HepG2 (cell line): ENCODE results near the gene GSAP. TPM values are rescaled to one million over a fixed set of nuclear protein-coding genes. Genes with fewer than 3 reads are reported as not detected.

Experiments used
- ATF7 ChIP-seq, 2 experiments: fragments of 450-650 bp in 1 of 2; sonication (generic) in 1 of 2; formaldehyde crosslinking in 1 of 2; IDR thresholded peaks; 2 replicates each; pipeline versions ENCODE4 v1.4.0 to v1.6.1; 2016 to 2020; ENCODE audit warnings: antibody characterized with exemption in 1 of 2, mild to moderate bottlenecking in 1 of 2, missing genetic modification reagents in 1 of 2
- ETV5 ChIP-seq: IDR thresholded peaks from 2 replicates; pipeline ENCODE4 v1.6.1; 2018; ENCODE audit warnings: missing biosample characterization, missing genetic modification reagents, inconsistent platforms, borderline replicate concordance
- GATA4 ChIP-seq: sonication (generic); IDR thresholded peaks from 2 replicates; pipeline ENCODE4 v1.6.1; 2016; ENCODE audit warnings: antibody characterized with exemption, low read depth, borderline replicate concordance
- HIC2 ChIP-seq: sonication (generic); formaldehyde crosslinking; IDR thresholded peaks from 2 replicates; pipeline ENCODE4 v1.9.0; 2022; ENCODE audit warnings: low read depth, missing genetic modification reagents
- HMGXB4 ChIP-seq, 2 experiments: sonication (generic) in 1 of 2; formaldehyde crosslinking in 1 of 2; IDR thresholded peaks; 2 replicates each; pipeline versions ENCODE4 v1.4.0 to v1.6.1; 2018 to 2020; ENCODE audit warnings: missing genetic modification reagents in 2 of 2, borderline replicate concordance in 1 of 2, low read depth in 1 of 2, mild to moderate bottlenecking in 1 of 2, missing biosample characterization in 1 of 2
- HNF4G ChIP-seq, 2 experiments: sonication (generic) in 1 of 2; formaldehyde crosslinking in 1 of 2; IDR thresholded peaks; 2 replicates each; pipeline versions ENCODE4 v1.4.0 to v1.6.1; 2011 to 2020; ENCODE audit warnings: borderline replicate concordance in 2 of 2, low read depth in 2 of 2, mild to moderate bottlenecking in 2 of 2, low read length in 1 of 2, missing genetic modification reagents in 1 of 2, moderate library complexity in 1 of 2
- KLF16 ChIP-seq, 2 experiments: sonication (generic) in 1 of 2; formaldehyde crosslinking in 1 of 2; IDR thresholded peaks; 2 replicates each; pipeline versions ENCODE4 v1.6.1 to v1.8.0; 2016 to 2023; ENCODE audit warnings: missing genetic modification reagents in 2 of 2, missing compliant biosample characterization in 1 of 2
- PLRG1 ChIP-seq: fragments of 450-650 bp; conservative IDR thresholded peaks from 2 replicates; pipeline ENCODE4 v1.6.1; 2016
- RXRB ChIP-seq: IDR thresholded peaks from 2 replicates; pipeline ENCODE4 v1.6.1; 2016; ENCODE audit warnings: borderline replicate concordance, missing genetic modification reagents, missing compliant biosample characterization
- SMAD3 ChIP-seq: sonication (generic); formaldehyde crosslinking; IDR thresholded peaks from 2 replicates; pipeline ENCODE4 v1.4.0; 2020; ENCODE audit warnings: missing genetic modification reagents
- SOX6 ChIP-seq, 2 experiments: fragments of 450-650 bp in 1 of 2; sonication (generic) in 1 of 2; formaldehyde crosslinking in 1 of 2; IDR thresholded peaks; 2 replicates each; pipeline versions ENCODE4 v1.4.0 to v1.6.1; 2017 to 2020; ENCODE audit warnings: antibody characterized with exemption in 1 of 2, mild to moderate bottlenecking in 1 of 2, missing genetic modification reagents in 1 of 2
- ZBTB20 ChIP-seq: sonication (generic); formaldehyde crosslinking; IDR thresholded peaks from 2 replicates; pipeline ENCODE4 v1.8.1; 2023; ENCODE audit warnings: missing genetic modification reagents, low read depth, mild to moderate bottlenecking, borderline replicate concordance
- ZC3H4 ChIP-seq: sonication (generic); formaldehyde crosslinking; IDR thresholded peaks from 2 replicates; pipeline ENCODE4 v1.4.0; 2020; ENCODE audit warnings: missing genetic modification reagents, borderline replicate concordance
- ZNF17 ChIP-seq: sonication (generic); formaldehyde crosslinking; IDR thresholded peaks from 2 replicates; pipeline ENCODE4 v1.5.0; 2020; ENCODE audit warnings: mild to moderate bottlenecking, missing genetic modification reagents
- ZNF746 ChIP-seq: sonication (generic); formaldehyde crosslinking; IDR thresholded peaks from 2 replicates; pipeline ENCODE4 v1.8.0; 2022; ENCODE audit warnings: mild to moderate bottlenecking, missing genetic modification reagents
- ZNF83 ChIP-seq: sonication (generic); formaldehyde crosslinking; IDR thresholded peaks from 2 replicates; pipeline ENCODE4 v1.4.0; 2020; ENCODE audit warnings: missing genetic modification reagents, mild to moderate bottlenecking, borderline replicate concordance
- polyA plus RNA-seq, 8 experiments: library from polyadenylated mRNA; depleted of rRNA in 3 of 8; stranded (reverse) in 7 of 8; unstranded in 1 of 8; fragments of >200 nt; fragmentation: Illumina TruSeq in 4 of 8; extraction: Trizol in 4 of 8; gene quantifications; 2 replicates each; pipeline versions ENCODE4 v1.2.1 to v1.2.3, GENCODE V29; 2011 to 2016; ENCODE audit warnings: low read depth in 4 of 8, missing spikeins in 1 of 8, mixed read lengths in 1 of 8; ENCODE audit not compliant: insufficient read depth in 1 of 8
- total RNA-seq, 5 experiments: library from RNA; depleted of rRNA; stranded (reverse); fragments of >200 nt; fragmentation: Illumina TruSeq; extraction: Trizol; gene quantifications; 2 replicates each; pipeline ENCODE4 v1.2.3, GENCODE V29; 2016; ENCODE audit warnings: low read depth in 1 of 5
- TF ChIP-seq, protein P1 (sequence below): sonication (generic); formaldehyde crosslinking; IDR thresholded peaks from 2 replicates; pipeline ENCODE4 v1.8.0; 2022; ENCODE audit warnings: mild to moderate bottlenecking, missing genetic modification reagents
- TF ChIP-seq, protein P2 (sequence below): IDR thresholded peaks from 2 replicates; pipeline ENCODE4 v1.6.1; 2016; ENCODE audit warnings: low read depth

The GSAP gene
- total and polyA plus RNA-seq, 2 of the 13 experiments (the other 11 are each of a cell fraction or from before 2014, with no cell fraction given) = 34.6 to 40.6 TPM

DNA sequence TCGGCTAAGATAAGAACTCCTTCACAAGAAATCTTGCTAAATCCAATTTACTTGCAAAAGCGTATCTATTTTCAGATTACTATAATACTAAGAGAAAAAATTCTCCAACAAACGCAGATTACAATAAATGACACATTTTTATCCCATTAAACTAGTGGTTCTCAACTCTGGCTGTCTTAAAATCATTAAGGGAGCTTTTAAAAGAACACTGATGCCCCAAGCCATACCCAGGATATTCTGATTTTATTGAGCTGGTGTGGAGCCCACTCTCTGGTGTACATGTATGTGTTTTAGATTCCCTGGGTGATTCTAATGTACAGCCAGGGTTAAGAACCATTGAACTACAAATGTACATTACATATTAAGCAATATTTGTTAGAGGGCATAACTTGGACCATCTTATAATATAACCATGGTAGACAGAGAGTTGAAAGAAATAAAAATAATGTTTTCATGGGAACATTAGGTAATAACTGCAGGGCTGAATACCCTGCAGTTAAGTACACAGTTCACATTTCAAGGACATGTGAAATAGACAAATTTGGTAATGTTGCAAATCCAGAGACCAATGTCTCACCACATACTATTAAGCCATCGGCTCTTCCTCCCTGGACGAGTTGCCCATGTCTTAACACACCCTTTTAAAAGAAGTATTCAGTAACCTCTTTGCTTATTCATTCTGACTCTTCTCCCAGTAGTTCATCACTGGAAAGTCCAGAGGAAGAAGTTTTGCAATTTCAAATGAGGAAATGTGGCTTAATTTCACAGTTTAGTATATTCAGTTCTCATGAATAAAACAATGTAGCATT, 6.2 kb downstream of the GSAP start (continued):
- TF ChIP-seq HIC2 (CRISPR knock-in tag) (0 out of 2 replicates have a peak, but pooled peaks have one; percentile 26), ZC3H4 (0 out of 2 replicates have a peak, but pooled peaks have one; percentile 42), SMAD3 (CRISPR knock-in tag) (peak; percentile 60; the same call in 1 of the 2 replicates), ATF7 (IDR thresholded peaks at IDR 0.05) (0 out of 2 replicates have a peak, but pooled peaks have one; percentile 8), ATF7 (CRISPR knock-in tag; IDR thresholded peaks at IDR 0.05) (no peak), ETV5 (peak; percentile 18; the same call in 1 of the 2 replicates), PLRG1 (no peak), HNF4G (IDR thresholded peaks at IDR 0.05; ENCODE audit: borderline replicate concordance, low read depth, low read length) (peak; percentile 83), HNF4G (CRISPR knock-in tag; IDR thresholded peaks at IDR 0.05; ENCODE audit: borderline replicate concordance, low read depth) (no peak), KLF16 (CRISPR knock-in tag; IDR thresholded peaks at IDR 0.05) (peak in 1 of 2 experiments; percentile 33; a peak in 1 of 4 replicates), HMGXB4 (CRISPR knock-in tag; IDR thresholded peaks at IDR 0.05; ENCODE audit: borderline replicate concordance in 1 of 2, low read depth in 1 of 2) (peak in 1 of 2 experiments; percentile 10; a peak in 1 of 4 replicates), RXRB (peak; percentile 65), ZNF746 (no peak), GATA4 (0 out of 2 replicates have a peak, but pooled peaks have one; percentile 33), ZNF83 (CRISPR knock-in tag) (no peak), ZNF17 (CRISPR knock-in tag) (no peak), ZBTB20 (peak; percentile 39; the same call in 1 of the 2 replicates), SOX6 (IDR thresholded peaks at IDR 0.05) (no peak), SOX6 (CRISPR knock-in tag; IDR thresholded peaks at IDR 0.05) (0 out of 2 replicates have a peak, but pooled peaks have one; percentile 27)
- TF ChIP-seq, protein P1, sequence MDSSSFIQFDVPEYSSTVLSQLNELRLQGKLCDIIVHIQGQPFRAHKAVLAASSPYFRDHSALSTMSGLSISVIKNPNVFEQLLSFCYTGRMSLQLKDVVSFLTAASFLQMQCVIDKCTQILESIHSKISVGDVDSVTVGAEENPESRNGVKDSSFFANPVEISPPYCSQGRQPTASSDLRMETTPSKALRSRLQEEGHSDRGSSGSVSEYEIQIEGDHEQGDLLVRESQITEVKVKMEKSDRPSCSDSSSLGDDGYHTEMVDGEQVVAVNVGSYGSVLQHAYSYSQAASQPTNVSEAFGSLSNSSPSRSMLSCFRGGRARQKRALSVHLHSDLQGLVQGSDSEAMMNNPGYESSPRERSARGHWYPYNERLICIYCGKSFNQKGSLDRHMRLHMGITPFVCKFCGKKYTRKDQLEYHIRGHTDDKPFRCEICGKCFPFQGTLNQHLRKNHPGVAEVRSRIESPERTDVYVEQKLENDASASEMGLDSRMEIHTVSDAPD (CRISPR knock-in tag) = no peak; the same call in 1 of the 2 replicates
- TF ChIP-seq, protein P2, sequence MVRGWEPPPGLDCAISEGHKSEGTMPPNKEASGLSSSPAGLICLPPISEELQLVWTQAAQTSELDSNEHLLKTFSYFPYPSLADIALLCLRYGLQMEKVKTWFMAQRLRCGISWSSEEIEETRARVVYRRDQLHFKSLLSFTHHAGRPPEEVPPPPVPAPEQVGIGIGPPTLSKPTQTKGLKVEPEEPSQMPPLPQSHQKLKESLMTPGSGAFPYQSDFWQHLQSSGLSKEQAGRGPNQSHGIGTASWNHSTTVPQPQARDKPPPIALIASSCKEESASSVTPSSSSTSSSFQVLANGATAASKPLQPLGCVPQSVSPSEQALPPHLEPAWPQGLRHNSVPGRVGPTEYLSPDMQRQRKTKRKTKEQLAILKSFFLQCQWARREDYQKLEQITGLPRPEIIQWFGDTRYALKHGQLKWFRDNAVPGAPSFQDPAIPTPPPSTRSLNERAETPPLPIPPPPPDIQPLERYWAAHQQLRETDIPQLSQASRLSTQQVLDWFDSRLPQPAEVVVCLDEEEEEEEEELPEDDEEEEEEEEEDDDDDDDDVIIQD (CRISPR knock-in tag) = 0 out of 2 replicates have a peak, but pooled peaks have one; percentile 41
